KMS-11 (cell line): Measurements from ENCODE around the gene HIC2.

Experiments
- H2AFZ ChIP-seq: fragments of 200-600 bp; sonication (generic); 2 replicates; pipeline ENCODE4 v1.6.1; 2016; ENCODE audit warnings: antibody characterized with exemption, mixed run types, low read depth
- H3K27ac ChIP-seq: fragments of 200-600 bp; sonication (generic); 2 replicates; pipeline ENCODE4 v1.6.1; 2016; ENCODE audit warnings: mild to moderate bottlenecking, mixed run types
- H3K27me3 ChIP-seq: fragments of 200-600 bp; sonication (generic); 2 replicates; pipeline ENCODE4 v1.6.1; 2017; ENCODE audit warnings: mild to moderate bottlenecking, low read depth, mixed run types, moderate library complexity; ENCODE audit not compliant: insufficient read depth
- H3K36me3 ChIP-seq: fragments of 200-600 bp; sonication (generic); 2 replicates; pipeline ENCODE4 v1.6.1; 2017; ENCODE audit warnings: mild to moderate bottlenecking, mixed run types; ENCODE audit not compliant: insufficient read depth
- H3K4me1 ChIP-seq: fragments of 200-600 bp; sonication (generic); 2 replicates; pipeline ENCODE4 v1.6.1; 2016; ENCODE audit warnings: mild to moderate bottlenecking, low read depth, mixed run types; ENCODE audit not compliant: poor library complexity, severe bottlenecking
- H3K4me2 ChIP-seq: fragments of 200-600 bp; sonication (generic); 2 replicates; pipeline ENCODE4 v1.7.0; 2016; ENCODE audit warnings: mild to moderate bottlenecking, mixed run types
- H3K4me3 ChIP-seq: fragments of 200-600 bp; sonication (generic); IDR thresholded peaks from 2 replicates; pipeline ENCODE4 v1.6.1; 2017; ENCODE audit warnings: low read depth, low read length, mixed read lengths; ENCODE audit not compliant: insufficient read depth
- H3K79me2 ChIP-seq: fragments of 200-600 bp; sonication (generic); 2 replicates; pipeline ENCODE4 v1.6.1; 2016; ENCODE audit warnings: low read depth, mixed run types; ENCODE audit not compliant: insufficient read depth
- H3K9ac ChIP-seq: fragments of 200-600 bp; sonication (generic); 2 replicates; pipeline ENCODE4 v1.6.1; 2016; ENCODE audit warnings: mild to moderate bottlenecking, mixed run types
- H4K20me1 ChIP-seq: fragments of 200-600 bp; sonication (generic); 2 replicates; pipeline ENCODE4 v1.6.1; 2016; ENCODE audit warnings: mild to moderate bottlenecking, mixed run types; ENCODE audit not compliant: insufficient read depth
- CTCF ChIP-seq: fragments of 200-600 bp; sonication (generic); conservative IDR thresholded peaks from 2 replicates; pipeline ENCODE4 v1.6.1; 2017; ENCODE audit warnings: low read depth, mild to moderate bottlenecking, antibody characterized with exemption, low read length, moderate library complexity, mixed read lengths

HIC2 gene

GRCh38 chr22:21443057-21443734 is 26.0 kb downstream of the HIC2 start:
- Histone ChIP-seq H3K36me3 (no peaks in the 10 kb centered on the region), H3K4me1 (no peaks in the 10 kb centered on the region), H4K20me1 (no peaks in the 10 kb centered on the region), H3K27me3 (no peaks in the 10 kb centered on the region), H3K79me2 (no peaks in the 10 kb centered on the region), H2AFZ (no peak overlapping the region), H3K4me3 (no peak overlapping the region), H3K27ac (no peak overlapping the region), H3K9ac (no peak overlapping the region), H3K4me2 (no peak overlapping the region)
- TF ChIP-seq CTCF: no peak

GRCh38 chr22:21443735-21444421 is 26.7 kb downstream of the HIC2 start:
- H3K4me2 ChIP-seq: no peak overlapping the region
- no peak overlapping the region for H3K27ac ChIP-seq
- no peak overlapping the region for H3K9ac ChIP-seq
- H2AFZ ChIP-seq: no peak overlapping the region
- H3K36me3 ChIP-seq: no peaks in the 10 kb centered on the region
- H4K20me1 ChIP-seq: no peaks in the 10 kb centered on the region
- no peak for TF ChIP-seq CTCF
- no peaks in the 10 kb centered on the region for H3K4me1 ChIP-seq
- no peaks in the 10 kb centered on the region for H3K79me2 ChIP-seq
- H3K27me3 ChIP-seq: no peaks in the 10 kb centered on the region
- no peak overlapping the region for H3K4me3 ChIP-seq

GRCh38 chr22:21444701-21445436 is 27.7 kb downstream of the HIC2 start:
- no peak overlapping the region for H3K27ac ChIP-seq
- H3K9ac ChIP-seq: no peak overlapping the region
- no peak overlapping the region for H3K4me3 ChIP-seq
- no peaks in the 10 kb centered on the region for H3K4me1 ChIP-seq
- no peaks in the 10 kb centered on the region for H3K79me2 ChIP-seq
- no peaks in the 10 kb centered on the region for H3K36me3 ChIP-seq
- no peak overlapping the region for H2AFZ ChIP-seq
- H3K27me3 ChIP-seq: no peaks in the 10 kb centered on the region
- no peak for TF ChIP-seq CTCF
- H3K4me2 ChIP-seq: no peak overlapping the region
- H4K20me1 ChIP-seq: no peaks in the 10 kb centered on the region

GRCh38 chr22:21445437-21446127 is 28.4 kb downstream of the HIC2 start:
- Histone ChIP-seq H3K9ac (no peak overlapping the region), H3K4me1 (no peaks in the 10 kb centered on the region), H3K36me3 (no peaks in the 10 kb centered on the region), H4K20me1 (no peaks in the 10 kb centered on the region), H3K27ac (no peak overlapping the region), H3K27me3 (no peaks in the 10 kb centered on the region), H3K4me3 (no peak overlapping the region), H2AFZ (no peak overlapping the region), H3K79me2 (no peaks in the 10 kb centered on the region), H3K4me2 (no peak overlapping the region)
- no peak for TF ChIP-seq CTCF
